Anterior cingulate cortex (tissue), 58 donors: ENCODE data around the gene RFC1.
"Not testable (repeated sequence)": the region's sequence is repeated elsewhere in the genome, so short reads cannot be mapped to it uniquely, and the experiment has no call there.

Experiments
- DNase-seq, 58 donors: peaks; one replicate each; lab custom pipeline; 2025; lab: John Stamatoyannopoulos, UW

Gene RFC1

DNA sequence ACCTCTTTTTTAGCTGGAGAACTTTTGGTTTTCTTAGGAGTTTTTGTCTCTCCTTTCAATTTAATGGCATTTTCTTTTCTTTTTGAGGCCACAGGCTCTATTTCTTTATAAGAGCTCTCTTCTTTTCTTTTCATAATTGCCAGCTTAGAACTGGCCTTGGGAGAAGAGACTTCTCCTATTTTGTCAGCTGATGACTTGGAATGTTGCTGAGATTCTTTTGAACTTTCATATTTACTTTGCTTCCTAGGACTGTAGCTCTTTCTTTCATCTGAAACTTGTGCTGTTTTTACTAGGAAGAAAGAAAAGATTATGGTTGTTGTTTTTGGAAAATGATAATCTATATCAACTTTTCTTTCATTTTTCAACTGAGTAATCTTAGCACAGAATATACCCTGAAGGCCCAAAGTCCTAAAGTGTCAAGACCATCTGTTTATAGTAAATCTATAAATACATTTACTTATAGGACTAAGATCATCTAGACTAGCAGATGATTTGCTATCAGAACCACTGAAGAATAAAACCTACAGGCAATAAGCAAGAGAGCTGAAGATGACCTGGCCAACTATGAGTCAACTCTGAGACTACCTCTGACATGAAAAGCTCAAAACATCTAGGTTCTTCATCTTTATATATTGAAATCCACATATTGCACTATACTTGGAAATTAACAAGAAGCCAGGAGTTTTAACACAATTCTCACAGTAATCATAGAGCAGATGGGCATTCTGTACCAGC, 45.6 kb downstream of the RFC1 start:
- no peak for DNase-seq

DNA sequence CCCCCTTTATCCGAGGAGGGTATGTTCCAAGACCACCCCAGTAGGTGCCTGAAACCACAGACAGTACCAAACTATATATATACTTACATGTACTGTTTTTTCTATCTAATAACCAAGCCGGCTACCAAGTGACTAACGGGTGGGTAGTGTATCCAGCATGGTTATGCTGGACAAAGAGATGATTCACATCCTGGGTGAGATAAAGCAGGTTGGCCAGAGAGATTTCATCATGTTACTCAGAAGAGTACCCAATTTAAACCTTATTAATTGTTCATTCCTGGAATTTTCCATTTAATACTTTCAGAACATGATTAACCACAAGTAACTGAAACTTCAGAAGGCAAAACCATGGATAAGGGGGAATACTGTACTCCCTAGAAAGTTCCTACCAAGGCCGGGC, 46.5 kb downstream of the RFC1 start:
- no peak for DNase-seq

DNA sequence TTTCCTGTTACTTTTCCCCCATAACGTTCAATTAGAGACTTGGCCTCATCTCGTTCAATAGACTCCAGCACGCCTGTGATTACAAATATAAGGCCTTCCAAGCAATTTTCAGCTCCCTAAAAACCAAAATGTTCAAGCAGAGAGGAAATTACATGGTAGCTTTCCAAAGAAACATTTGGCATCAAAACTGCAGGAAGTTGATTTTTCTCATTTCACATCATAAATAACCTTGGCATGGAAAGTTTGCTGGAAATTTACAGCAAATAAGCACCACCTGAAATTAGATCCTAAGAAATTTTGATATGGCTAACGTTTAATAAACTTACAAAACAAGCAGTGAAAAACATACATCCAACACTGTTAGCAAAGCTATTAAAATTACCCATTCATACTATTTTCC, 53.3 kb downstream of the RFC1 start:
- DNase-seq: peak in 1 of 58 donors; percentile 2

GRCh38 chr4:39308611-39309010, 57.6 kb downstream of the RFC1 start:
- peak in 5 of 58 donors; percentile 4 to 42 (median 10) for DNase-seq

- no peak for DNase-seq
These were observed 60.1 kb downstream of the RFC1 start for GRCh38 chr4:39305912-39306677.

- no peak for DNase-seq
These were observed 61.5 kb downstream of the RFC1 start for GRCh38 chr4:39304651-39305050.

DNA sequence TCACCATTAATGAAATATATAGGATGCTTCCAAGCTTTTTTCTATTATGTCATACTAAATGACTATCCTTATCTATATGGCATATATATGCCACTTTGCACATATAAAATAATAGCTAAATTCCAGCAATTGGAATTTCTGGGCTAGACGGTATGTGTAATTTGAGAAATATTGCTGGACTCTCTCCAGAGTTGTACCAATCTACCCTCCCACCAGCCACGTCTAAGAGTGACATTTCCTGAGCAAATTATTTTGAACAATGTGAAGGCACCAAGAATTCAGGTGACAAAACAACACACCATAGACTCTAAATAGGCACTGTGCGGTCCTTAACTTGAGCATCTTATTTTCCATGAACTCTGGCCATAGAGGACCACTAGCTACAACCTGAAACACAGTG, 62.3 kb downstream of the RFC1 start:
- no peak for DNase-seq

- no peak for DNase-seq
These were observed 63.3 kb downstream of the RFC1 start for GRCh38 chr4:39302901-39303300.

DNA sequence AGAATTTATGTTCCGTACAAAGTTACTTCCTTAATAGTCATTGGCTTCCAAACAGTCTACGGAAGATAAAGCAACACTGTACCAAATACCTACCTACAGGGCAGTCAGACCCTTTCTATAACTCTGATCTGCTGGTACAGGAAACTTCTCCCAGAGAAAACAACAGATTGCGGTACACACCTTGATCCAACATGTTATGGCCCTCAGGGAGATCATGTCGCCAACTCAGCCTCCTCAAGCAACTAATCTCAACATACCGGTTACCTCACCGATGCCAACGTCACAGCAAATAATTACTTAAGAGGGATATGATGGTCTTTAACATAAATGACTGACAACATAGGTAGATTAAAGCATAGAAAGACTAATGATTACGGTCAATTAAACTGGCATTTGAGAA, 70.4 kb downstream of the RFC1 start:
- no peak for DNase-seq

GRCh38 chr4:39292433-39292832, 73.7 kb downstream of the RFC1 start:
- not testable (repeated sequence) for DNase-seq

DNA sequence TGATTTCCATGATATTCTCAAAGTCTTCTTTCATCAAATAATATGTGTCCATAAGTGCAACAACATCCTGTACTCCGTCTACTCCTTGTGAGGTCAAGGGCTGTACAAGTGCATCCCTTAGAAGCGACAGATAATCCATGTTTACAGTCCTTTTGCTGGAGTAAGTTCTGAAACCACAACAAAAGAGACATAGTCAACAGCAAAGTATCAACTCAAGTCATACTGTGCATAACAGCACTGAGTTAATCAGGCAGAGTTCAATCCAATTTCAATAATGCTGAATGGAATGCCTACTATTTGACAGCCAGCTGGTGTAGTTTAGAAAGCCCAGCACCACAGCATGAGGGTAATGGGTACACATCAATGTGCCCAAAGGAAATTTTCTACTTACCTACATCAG, 74.5 kb downstream of the RFC1 start:
- no peak for DNase-seq

- DNase-seq: no peak
These were observed 78.9 kb downstream of the RFC1 start for GRCh38 chr4:39287223-39287622.

DNA sequence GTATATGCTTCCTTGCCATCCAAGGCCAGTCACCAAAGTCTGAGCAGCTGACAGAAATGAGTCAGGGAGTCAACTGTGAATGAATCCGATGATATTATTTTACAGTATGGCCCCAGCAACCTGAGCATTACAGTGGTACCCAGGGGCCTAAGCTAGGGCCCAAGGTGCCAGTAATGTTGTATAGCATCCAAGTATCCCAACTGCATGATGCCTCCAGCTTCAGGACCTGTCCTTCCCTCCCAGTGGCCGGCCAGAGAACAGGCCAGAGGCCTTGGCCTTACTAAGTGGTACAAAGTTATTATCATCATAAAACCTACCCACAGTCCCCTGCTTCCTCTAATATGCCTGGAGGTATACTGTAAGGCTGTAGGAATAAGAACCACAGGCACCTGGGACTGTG, 79.9 kb downstream of the RFC1 start:
- DNase-seq: no peak

DNA sequence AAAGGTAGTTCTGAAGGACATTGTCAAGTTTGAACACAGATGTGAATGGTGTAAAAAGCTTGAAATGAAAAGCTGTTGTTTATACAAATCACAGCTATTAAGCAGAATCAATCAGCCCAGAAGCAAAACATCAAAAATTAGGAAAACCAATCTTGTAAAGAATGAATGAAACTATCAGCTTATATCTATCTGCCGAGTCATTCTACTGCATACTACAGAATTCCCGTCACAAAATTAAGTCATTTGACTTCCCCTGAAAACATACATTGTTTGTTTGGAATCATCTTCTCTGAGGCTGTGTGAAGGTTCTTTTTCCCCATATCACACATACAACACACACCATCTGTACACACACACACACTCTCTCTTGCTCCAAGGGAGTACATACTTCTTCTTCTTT, 80.3 kb downstream of the RFC1 start:
- no peak for DNase-seq

- no peak for DNase-seq
These were observed 80.9 kb downstream of the RFC1 start for GRCh38 chr4:39285111-39285795.

DNA sequence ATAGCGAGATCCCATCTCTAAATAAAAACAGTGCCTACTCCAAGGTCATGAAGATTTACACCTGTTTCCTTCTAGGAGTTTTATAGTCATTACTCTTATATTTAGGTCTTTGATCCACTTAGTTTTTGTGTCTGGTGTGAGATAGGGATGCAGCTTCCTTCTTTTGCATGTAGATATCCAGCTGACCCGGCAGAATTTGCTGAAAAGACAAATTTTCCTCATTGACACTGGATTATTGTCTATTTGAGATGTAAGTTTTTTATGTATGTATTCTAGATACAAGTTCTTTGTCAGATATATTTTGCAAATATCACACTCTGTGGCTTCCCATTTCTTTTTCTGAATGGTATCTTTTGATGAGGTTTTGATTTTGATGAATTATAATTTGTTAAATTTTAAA, 85.4 kb downstream of the RFC1 start:
- DNase-seq: no peak

GRCh38 chr4:39279416-39279815, 86.7 kb downstream of the RFC1 start:
- no peak for DNase-seq

DNA sequence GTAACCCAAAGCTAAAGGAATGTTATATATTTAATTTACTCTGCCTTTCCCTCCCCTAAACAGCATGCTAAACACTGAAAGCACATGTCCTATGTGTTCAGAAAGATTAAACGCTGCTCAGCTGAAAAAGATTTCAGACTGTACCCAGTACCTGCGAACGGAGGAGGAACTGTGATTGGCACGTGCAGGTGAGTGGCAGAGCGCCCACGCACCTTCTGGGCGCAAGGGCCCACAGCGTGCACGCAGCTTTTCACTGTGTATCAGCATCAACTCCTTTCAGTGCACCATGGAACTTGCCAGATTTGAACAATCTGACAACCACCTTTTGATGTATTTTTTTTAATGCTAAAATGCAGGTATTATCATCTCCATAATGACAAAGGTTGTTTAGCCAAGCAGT, 87.7 kb downstream of the RFC1 start:
- peak in 14 of 58 donors; percentile 0 to 32 (median 10) for DNase-seq

DNA sequence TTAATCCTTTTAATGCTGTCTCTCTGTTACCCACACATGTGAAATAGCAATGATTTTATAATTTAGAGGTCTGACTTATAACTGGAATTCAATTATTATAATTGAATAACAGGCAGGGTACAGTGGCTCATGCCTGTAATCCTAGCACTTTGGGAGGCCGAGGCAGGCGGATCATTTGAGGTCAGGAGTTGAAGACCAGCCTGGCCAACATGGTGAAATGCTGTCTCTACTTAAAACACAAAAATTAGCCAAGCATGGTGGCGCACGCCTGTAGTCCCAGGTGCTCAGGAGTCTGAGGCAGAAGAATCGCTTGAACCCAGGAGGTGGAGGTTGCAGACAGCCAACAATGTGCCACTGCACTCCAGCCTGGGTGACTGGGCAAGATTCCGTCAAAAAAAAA, 88.5 kb downstream of the RFC1 start:
- not testable (repeated sequence) for DNase-seq

GRCh38 chr4:39274503-39274902, 91.7 kb downstream of the RFC1 start:
- DNase-seq: no peak

DNA sequence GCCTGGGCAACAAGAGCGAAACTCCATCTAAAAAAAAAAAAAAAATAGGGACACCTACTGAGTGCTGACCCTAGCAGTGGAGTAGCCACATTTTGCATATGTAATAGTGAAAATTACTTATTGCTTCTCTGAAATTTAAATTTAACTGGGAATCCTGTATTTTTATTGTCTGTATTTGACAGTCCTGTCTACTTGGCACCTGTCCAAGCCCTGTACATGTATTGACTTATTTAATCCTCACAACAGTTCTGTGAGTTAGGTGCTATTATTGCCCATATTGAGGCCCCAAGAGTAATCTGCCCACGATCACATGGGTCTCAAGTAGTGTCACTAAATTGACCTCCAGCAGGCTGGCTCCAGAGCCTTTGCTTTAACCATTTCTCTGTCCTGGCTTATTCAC, 102.3 kb downstream of the RFC1 start:
- DNase-seq: no peak
